ENCODE results near the gene ATP6V0A1.

Gene ATP6V0A1

GRCh38 chr17:42423766-42424165 lies 34.9 kb upstream of the ATP6V0A1 start:
- Histone ChIP-seq H3K36me3 (ENCODE audit: insufficient read depth) (no peaks in the 10 kb centered on the region), H3K9ac (no peak overlapping the region), H3K4me3 (IDR thresholded peaks at IDR 0.05; ENCODE audit: insufficient read depth, low read depth, low read length) (no peak overlapping the region), H4K20me1 (ENCODE audit: insufficient read depth) (no peaks in the 10 kb centered on the region), H3K79me2 (ENCODE audit: insufficient read depth, low read depth) (no peaks in the 10 kb centered on the region), H3K27ac (no peak overlapping the region), H3K4me1 (ENCODE audit: low read depth, poor library complexity, severe bottlenecking) (peaks cover 8% of the 10 kb centered on the region), H3K27me3 (ENCODE audit: insufficient read depth, low read depth) (peaks cover 5% of the 10 kb centered on the region; the same call in 1 of the 2 replicates), H2AFZ (ENCODE audit: low read depth) (no peak overlapping the region), H3K4me2 (no peak overlapping the region)
- no peak for TF ChIP-seq CTCF (conservative IDR thresholded peaks at IDR 0.05; ENCODE audit: low read depth, low read length)

- peaks cover 5% of the 10 kb centered on the region; the same call in 1 of the 2 replicates for H3K27me3 ChIP-seq (ENCODE audit: insufficient read depth, low read depth)
- no peaks in the 10 kb centered on the region for H3K36me3 ChIP-seq (ENCODE audit: insufficient read depth)
- no peaks in the 10 kb centered on the region for H4K20me1 ChIP-seq (ENCODE audit: insufficient read depth)
- no peak overlapping the region for H3K4me2 ChIP-seq
- H3K9ac ChIP-seq, result no peak overlapping the region
- no peaks in the 10 kb centered on the region for H3K79me2 ChIP-seq (ENCODE audit: insufficient read depth, low read depth)
- H3K4me3 ChIP-seq (IDR thresholded peaks at IDR 0.05; ENCODE audit: insufficient read depth, low read depth, low read length), result no peak overlapping the region
- TF ChIP-seq CTCF (conservative IDR thresholded peaks at IDR 0.05; ENCODE audit: low read depth, low read length), result no peak
- H2AFZ ChIP-seq (ENCODE audit: low read depth), result no peak overlapping the region
- no peak overlapping the region for H3K27ac ChIP-seq
- peaks cover 10% of the 10 kb centered on the region for H3K4me1 ChIP-seq (ENCODE audit: low read depth, poor library complexity, severe bottlenecking)
Measured at GRCh38 chr17:42424991-42425610, 33.6 kb upstream of the ATP6V0A1 start.

- H3K27me3 ChIP-seq (ENCODE audit: insufficient read depth, low read depth), result no peaks in the 10 kb centered on the region
- no peak overlapping the region; the same call in 1 of the 2 replicates for H3K27ac ChIP-seq
- H3K79me2 ChIP-seq (ENCODE audit: insufficient read depth, low read depth), result no peaks in the 10 kb centered on the region
- H4K20me1 ChIP-seq (ENCODE audit: insufficient read depth), result no peaks in the 10 kb centered on the region
- H3K36me3 ChIP-seq (ENCODE audit: insufficient read depth), result no peaks in the 10 kb centered on the region
- H3K4me1 ChIP-seq (ENCODE audit: low read depth, poor library complexity, severe bottlenecking), result peaks cover 10% of the 10 kb centered on the region
- TF ChIP-seq CTCF (conservative IDR thresholded peaks at IDR 0.05; ENCODE audit: low read depth, low read length), result peak; percentile 92
- H2AFZ ChIP-seq (ENCODE audit: low read depth), result peak overlapping the region; percentile 35; the same call in 1 of the 2 replicates
- peak overlapping the region; percentile 6; the same call in 1 of the 2 replicates for H3K4me2 ChIP-seq
- no peak overlapping the region for H3K4me3 ChIP-seq (IDR thresholded peaks at IDR 0.05; ENCODE audit: insufficient read depth, low read depth, low read length)
- H3K9ac ChIP-seq, result no peak overlapping the region
Measured at GRCh38 chr17:42428141-42428944, 30.3 kb upstream of the ATP6V0A1 start.

GRCh38 chr17:42429726-42430447 lies 28.8 kb upstream of the ATP6V0A1 start:
- Histone ChIP-seq H3K27ac (no peak overlapping the region), H2AFZ (ENCODE audit: low read depth) (no peak overlapping the region), H3K36me3 (ENCODE audit: insufficient read depth) (no peaks in the 10 kb centered on the region), H3K79me2 (ENCODE audit: insufficient read depth, low read depth) (no peaks in the 10 kb centered on the region), H3K4me2 (no peak overlapping the region), H4K20me1 (ENCODE audit: insufficient read depth) (no peaks in the 10 kb centered on the region), H3K9ac (no peak overlapping the region), H3K4me1 (ENCODE audit: low read depth, poor library complexity, severe bottlenecking) (peaks cover 10% of the 10 kb centered on the region), H3K27me3 (ENCODE audit: insufficient read depth, low read depth) (no peaks in the 10 kb centered on the region), H3K4me3 (IDR thresholded peaks at IDR 0.05; ENCODE audit: insufficient read depth, low read depth, low read length) (no peak overlapping the region)
- TF ChIP-seq CTCF (conservative IDR thresholded peaks at IDR 0.05; ENCODE audit: low read depth, low read length), result no peak
